SJCRH30 (cell line): ENCODE results near the gene SMYD3. TPM values are rescaled to one million over a fixed set of nuclear protein-coding genes. Genes with fewer than 3 reads are reported as not detected.
"Not testable (repeated sequence)": the region's sequence is repeated elsewhere in the genome, so short reads cannot be mapped to it uniquely, and the experiment has no call there.

Experiments
- DNase-seq, 2 experiments: peaks; one replicate each; pipeline ENCODE4 v3.0.0-alpha.2; 2015 to 2020
- H3K27ac ChIP-seq: fragments of 250-450 bp; sonication (Bioruptor Pico); 2 replicates; pipeline ENCODE4 v1.5.1; 2020; ENCODE audit warnings: mild to moderate bottlenecking, moderate library complexity
- H3K27me3 ChIP-seq: fragments of 250-450 bp; sonication (Bioruptor Pico); 2 replicates; pipeline ENCODE4 v1.5.1; 2020; ENCODE audit warnings: mild to moderate bottlenecking, moderate library complexity
- H3K36me3 ChIP-seq: fragments of 250-450 bp; sonication (Bioruptor Pico); 2 replicates; pipeline ENCODE4 v1.5.1; 2020; ENCODE audit warnings: mild to moderate bottlenecking, moderate library complexity
- H3K4me1 ChIP-seq: fragments of 250-450 bp; sonication (Bioruptor Pico); 2 replicates; pipeline ENCODE4 v1.5.1; 2020; ENCODE audit warnings: mild to moderate bottlenecking, moderate library complexity
- H3K4me3 ChIP-seq: fragments of 250-450 bp; sonication (Bioruptor Pico); 2 replicates; pipeline ENCODE4 v1.5.1; 2020; ENCODE audit warnings: mild to moderate bottlenecking, moderate library complexity
- H3K9me3 ChIP-seq: fragments of 250-450 bp; sonication (Bioruptor Pico); replicated peaks from 2 replicates; pipeline ENCODE4 v1.5.1; 2020; ENCODE audit warnings: mild to moderate bottlenecking, moderate library complexity
- total RNA-seq: library from RNA; depleted of rRNA; stranded (reverse); fragments of >200 nt; shearing (Covaris generic); gene quantifications from 2 replicates; pipeline ENCODE4 v1.2.3, GENCODE V29; 2014

Gene SMYD3
- total RNA-seq, 1 experiment from 2014 or later, result 18.1 TPM

DNA sequence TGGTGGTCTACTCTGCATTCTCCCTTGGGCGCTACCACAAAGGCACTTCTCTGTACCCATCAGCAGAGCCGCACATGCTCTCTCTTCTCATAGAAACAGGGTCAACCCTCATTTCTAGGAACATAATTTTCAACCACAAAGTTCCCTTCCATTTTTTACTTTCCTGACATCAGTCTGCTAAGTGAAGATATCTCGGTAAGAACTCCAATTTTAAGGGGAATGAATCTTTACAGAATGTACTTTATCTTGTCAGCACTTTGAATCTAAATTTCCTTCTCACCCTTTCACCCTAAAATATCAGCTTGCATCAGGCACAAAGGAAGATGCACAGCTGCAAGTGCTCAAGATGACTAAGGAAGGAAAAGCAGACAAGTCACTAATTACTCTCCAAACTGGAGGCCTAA is 545.9 kb downstream of the SMYD3 start:
- H3K9me3 ChIP-seq, result no peaks in the 10 kb centered on the region
- no peaks in the 10 kb centered on the region for H3K4me1 ChIP-seq
- no peaks in the 10 kb centered on the region for H3K27me3 ChIP-seq
- no peak for DNase-seq
- no peak overlapping the region for H3K4me3 ChIP-seq
- no peaks in the 10 kb centered on the region for H3K36me3 ChIP-seq
- H3K27ac ChIP-seq, result no peak overlapping the region

DNA sequence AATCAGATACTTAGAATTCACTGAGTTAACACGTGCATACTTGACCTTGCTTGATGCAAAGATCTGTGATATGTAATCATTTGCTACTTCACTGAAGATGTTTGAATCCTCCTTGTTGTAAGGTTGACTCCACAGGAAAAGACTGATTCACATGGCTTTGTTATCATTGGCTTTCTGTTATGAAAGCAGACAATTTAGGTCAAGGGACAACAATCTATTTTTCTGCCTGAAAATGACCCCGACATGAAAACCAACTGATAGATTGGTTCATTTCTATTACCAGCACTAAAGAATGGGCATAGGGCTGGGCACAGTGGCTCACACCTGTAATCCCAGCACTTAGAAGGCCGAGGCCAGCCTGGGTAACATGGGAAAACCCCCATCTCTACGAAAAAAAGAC is 546.9 kb downstream of the SMYD3 start:
- Histone ChIP-seq H3K27ac (no peak overlapping the region), H3K4me1 (no peaks in the 10 kb centered on the region), H3K27me3 (no peaks in the 10 kb centered on the region), H3K36me3 (no peaks in the 10 kb centered on the region), H3K9me3 (no peaks in the 10 kb centered on the region), H3K4me3 (no peak overlapping the region)
- no peak for DNase-seq

DNA sequence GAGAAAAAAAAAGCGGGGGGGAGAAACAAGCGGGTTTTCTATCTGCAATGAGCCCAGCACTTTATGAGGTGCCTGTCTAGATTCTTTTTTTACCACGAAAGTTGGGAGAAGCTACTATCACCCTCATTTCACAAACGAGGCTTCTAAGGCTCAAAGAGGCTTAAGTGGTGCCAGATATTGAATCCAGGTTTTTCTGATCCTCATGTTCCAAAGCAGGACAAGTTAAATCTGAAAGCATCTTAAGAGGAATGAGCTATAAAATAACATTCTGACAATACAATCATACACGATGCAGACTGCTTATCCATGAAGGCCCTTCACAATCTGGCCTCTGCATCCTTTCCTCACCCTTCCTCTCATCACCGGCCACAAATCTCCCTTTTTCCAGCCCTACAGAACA is 549.1 kb downstream of the SMYD3 start:
- Histone ChIP-seq H3K9me3 (no peaks in the 10 kb centered on the region), H3K27me3 (no peaks in the 10 kb centered on the region), H3K27ac (no peak overlapping the region), H3K4me3 (no peak overlapping the region), H3K4me1 (no peaks in the 10 kb centered on the region), H3K36me3 (no peaks in the 10 kb centered on the region)
- no peak for DNase-seq

DNA sequence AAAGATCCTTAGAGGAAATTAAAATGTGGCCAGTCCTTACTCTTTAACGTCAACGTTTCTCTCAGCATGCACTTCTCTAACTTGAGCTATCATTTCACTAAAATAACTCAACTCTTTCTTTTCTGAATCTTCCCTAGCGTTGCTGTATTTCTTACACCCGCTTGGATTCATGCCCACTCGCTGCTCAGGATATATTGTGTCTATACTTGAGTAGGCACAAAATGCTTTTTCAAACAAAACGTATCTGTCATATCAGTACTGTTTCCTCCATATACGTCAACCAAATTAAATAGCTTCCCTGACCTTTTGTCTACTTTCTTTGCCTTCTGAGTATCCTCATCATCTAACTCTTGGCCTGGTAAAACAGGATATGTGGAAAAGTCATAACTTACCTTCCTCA is 549.7 kb downstream of the SMYD3 start:
- no peaks in the 10 kb centered on the region for H3K27me3 ChIP-seq
- H3K4me3 ChIP-seq, result no peak overlapping the region
- no peak overlapping the region for H3K27ac ChIP-seq
- H3K36me3 ChIP-seq, result no peaks in the 10 kb centered on the region
- no peak for DNase-seq
- H3K9me3 ChIP-seq, result no peaks in the 10 kb centered on the region
- H3K4me1 ChIP-seq, result no peaks in the 10 kb centered on the region

DNA sequence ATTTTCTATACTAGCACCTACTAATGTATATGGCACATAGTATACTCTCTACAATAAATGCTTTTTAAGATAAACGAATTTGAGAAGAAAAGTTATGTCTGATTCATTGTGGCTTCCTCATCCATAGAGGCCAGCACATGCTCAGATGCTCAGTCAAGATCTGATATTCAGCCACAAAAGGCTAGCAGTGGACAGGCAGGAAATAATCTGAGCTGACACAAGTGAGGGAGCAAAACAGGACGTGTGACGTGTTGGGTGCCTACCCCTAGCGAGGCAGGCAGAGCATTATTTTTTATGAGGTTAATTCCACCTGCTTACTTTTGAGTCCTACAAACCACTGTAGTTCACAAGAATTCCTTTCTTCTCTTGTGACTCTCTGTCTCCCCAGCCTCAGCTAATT is 550.9 kb downstream of the SMYD3 start:
- no peaks in the 10 kb centered on the region for H3K4me1 ChIP-seq
- no peak overlapping the region for H3K4me3 ChIP-seq
- no peaks in the 10 kb centered on the region for H3K9me3 ChIP-seq
- DNase-seq, result no peak
- no peaks in the 10 kb centered on the region for H3K36me3 ChIP-seq
- no peak overlapping the region for H3K27ac ChIP-seq
- no peaks in the 10 kb centered on the region for H3K27me3 ChIP-seq

DNA sequence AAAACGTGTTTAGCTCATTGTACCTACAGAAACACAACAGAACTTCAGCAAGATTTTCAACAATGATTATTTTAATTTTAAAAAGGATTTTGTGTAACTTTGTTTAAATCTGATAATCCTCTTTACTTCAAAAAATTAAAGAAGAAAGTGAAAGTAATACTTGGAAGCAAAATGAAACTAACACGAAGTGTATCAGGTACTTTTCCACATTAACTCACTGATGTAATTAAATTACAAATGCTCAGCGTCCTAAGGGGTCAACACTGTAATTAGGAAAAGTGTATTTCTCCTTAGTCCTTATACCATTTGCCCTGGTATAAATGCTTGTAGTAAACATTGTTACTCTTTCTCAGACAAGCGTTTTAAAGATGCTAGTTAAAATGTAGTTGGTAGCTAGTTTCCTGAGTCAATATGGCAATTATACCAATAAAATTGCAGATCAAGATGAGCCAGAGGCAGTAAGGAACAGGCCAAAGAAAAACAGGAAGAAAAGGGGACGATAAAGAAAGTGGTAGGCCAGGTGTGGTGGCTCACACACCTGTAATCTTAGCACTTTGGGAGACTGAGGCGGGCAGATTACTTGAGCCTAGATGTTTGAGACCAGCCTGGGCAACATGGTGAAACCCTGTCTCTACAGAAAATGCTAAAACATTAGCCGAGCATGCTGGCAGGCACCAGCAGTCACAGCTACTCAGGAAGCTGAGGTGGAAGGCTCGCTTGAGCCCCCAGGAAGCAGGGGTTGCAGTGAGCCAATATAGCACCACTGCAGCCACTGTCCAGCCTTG is 553.0 kb downstream of the SMYD3 start:
- Histone ChIP-seq H3K36me3 (no peaks in the 10 kb centered on the region), H3K27ac (no peak overlapping the region), H3K4me3 (no peak overlapping the region), H3K4me1 (no peaks in the 10 kb centered on the region), H3K27me3 (no peaks in the 10 kb centered on the region), H3K9me3 (no peaks in the 10 kb centered on the region)
- no peak for DNase-seq

DNA sequence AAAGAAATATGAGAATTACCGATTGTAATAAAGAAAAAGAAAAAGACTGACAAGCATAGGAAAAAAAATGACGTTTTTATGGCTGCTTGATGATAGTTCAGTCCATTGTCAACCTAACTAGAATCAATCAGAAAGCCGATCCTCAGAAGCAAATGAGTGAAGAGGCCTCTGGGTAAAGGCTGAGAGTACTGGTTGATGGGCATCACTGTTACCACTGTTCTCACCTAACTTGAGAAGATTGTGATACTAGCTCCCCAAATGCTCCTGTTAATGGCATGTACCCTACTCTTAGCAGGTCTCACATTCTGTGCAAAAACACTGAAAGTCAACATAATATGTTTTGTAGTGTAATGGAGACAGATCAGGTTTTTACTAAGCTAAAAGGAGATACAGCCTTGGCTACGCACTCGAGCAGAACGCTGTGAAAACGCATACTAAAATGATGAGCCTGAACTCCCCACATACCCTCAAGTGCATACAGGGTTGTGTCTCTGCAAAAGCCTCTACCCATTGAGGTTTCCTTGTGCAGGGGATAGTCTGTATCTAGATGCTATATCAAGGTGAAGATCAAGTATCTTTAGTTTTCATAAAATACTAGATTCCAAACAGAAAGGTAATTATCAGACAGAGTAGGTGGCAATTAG is 554.6 kb downstream of the SMYD3 start:
- Histone ChIP-seq H3K4me3 (no peak overlapping the region), H3K27ac (no peak overlapping the region), H3K4me1 (no peaks in the 10 kb centered on the region), H3K27me3 (no peaks in the 10 kb centered on the region), H3K9me3 (no peaks in the 10 kb centered on the region), H3K36me3 (no peaks in the 10 kb centered on the region)
- DNase-seq, result no peak

DNA sequence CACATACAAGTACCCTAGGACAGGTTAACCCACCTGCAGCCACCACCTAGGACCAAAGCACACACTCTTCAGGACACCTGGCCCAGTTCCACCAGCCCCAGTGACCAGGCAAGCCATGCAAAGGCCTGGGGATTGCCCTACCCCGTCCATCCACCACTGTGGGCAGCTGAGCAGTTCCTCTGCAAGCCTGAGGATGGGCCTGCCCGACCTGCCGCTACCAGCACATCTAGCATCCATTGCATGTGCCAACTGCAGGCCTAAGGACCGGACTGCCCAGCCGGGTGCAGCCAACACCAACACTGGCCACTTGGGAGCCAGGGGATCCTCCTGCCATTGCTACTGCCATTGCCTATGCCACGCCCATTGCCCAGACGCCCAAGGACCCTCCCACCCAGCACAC is 558.3 kb downstream of the SMYD3 start:
- no peaks in the 10 kb centered on the region for H3K36me3 ChIP-seq
- no peaks in the 10 kb centered on the region for H3K27me3 ChIP-seq
- no peak overlapping the region for H3K27ac ChIP-seq
- DNase-seq, result no peak
- no peaks in the 10 kb centered on the region for H3K9me3 ChIP-seq
- no peak overlapping the region for H3K4me3 ChIP-seq
- H3K4me1 ChIP-seq, result no peaks in the 10 kb centered on the region

DNA sequence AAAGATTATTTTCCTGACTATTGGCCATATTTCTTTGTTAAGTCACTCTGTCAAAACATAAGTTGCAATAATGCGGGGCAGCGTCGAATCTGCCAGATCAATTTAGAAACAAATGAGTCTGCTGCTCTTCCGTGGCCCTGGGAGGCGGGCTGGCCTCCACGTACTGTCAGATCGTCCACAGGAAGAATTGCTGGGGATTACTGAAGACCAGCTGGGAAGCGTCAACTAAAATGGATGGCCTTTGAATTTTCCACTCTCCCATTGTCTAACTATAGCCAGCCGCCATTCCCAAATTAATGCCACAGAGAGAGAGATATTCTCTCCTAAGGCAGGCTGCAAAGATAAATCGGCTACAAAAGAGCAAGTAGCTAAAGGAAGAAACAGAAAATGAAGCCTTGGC is 560.2 kb downstream of the SMYD3 start:
- Histone ChIP-seq H3K36me3 (no peaks in the 10 kb centered on the region), H3K4me1 (no peaks in the 10 kb centered on the region), H3K9me3 (no peaks in the 10 kb centered on the region), H3K27ac (no peak overlapping the region), H3K27me3 (no peaks in the 10 kb centered on the region), H3K4me3 (no peak overlapping the region)
- no peak for DNase-seq

DNA sequence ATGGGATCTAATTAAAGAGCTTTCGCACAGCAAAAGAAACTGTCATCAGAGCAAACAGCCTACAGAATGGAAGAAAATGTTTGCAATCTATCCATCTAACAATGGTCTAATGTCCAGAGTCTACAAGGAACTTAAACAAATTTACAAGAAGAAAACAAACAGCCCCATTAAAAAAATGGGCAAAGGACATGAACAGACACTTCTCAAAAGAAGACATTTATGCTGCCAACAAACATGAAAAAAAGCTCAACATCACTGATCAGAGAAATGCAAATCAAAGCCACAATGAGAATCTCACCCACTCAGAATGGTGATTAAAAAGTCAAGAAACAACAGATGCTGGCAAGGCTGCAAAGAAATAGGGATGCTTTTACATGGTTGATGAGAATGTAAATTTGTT is 561.9 kb downstream of the SMYD3 start:
- H3K4me1 ChIP-seq, DNase-seq, H3K36me3 ChIP-seq, H3K9me3 ChIP-seq, H3K27me3 ChIP-seq, H3K27ac ChIP-seq, H3K4me3 ChIP-seq: not testable (repeated sequence)

DNA sequence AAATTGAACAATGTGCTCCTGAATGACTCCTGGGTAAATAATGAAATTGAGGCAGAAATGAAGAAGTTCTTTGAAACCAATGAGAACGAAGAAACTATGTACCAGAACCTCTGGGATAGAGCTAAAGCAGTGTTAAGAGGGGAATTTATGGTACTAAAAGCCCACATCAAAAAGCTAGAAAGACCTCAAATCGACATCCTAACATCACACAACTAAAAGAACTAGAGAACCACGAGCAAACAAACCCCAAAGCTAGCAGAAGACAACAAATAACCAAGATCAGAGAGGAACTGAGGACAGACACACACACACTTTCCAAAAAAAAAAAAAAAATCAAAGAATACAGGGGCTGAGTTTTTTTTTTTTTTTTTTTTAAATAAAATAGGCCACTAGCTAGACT is 564.2 kb downstream of the SMYD3 start:
- Histone ChIP-seq H3K27ac (no peak overlapping the region), H3K27me3 (no peaks in the 10 kb centered on the region), H3K36me3 (no peaks in the 10 kb centered on the region), H3K4me1 (peaks cover 8% of the 10 kb centered on the region; the same call in 1 of the 2 replicates), H3K4me3 (no peak overlapping the region), H3K9me3 (no peaks in the 10 kb centered on the region)
- no peak for DNase-seq

DNA sequence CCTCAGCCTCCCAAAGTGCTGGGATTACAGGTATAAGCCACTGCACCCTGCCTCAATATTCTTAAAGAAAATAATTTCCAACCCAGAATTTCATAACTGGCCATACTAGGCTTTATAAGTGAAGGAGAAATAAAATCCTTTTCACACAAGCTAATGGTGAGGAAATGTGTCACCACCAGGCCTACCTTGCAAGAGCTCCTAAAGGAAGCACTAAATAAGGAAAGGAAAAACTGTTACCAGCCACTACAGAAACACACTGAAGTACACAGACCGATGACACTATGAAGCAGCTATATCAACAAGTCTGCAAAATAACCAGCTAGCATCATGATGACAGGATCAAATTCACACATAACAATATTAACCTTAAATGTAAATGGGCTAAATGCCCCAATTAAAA is 565.3 kb downstream of the SMYD3 start:
- not testable (repeated sequence) for H3K9me3 ChIP-seq, H3K27ac ChIP-seq, H3K4me1 ChIP-seq, H3K4me3 ChIP-seq, DNase-seq, H3K27me3 ChIP-seq, H3K36me3 ChIP-seq

DNA sequence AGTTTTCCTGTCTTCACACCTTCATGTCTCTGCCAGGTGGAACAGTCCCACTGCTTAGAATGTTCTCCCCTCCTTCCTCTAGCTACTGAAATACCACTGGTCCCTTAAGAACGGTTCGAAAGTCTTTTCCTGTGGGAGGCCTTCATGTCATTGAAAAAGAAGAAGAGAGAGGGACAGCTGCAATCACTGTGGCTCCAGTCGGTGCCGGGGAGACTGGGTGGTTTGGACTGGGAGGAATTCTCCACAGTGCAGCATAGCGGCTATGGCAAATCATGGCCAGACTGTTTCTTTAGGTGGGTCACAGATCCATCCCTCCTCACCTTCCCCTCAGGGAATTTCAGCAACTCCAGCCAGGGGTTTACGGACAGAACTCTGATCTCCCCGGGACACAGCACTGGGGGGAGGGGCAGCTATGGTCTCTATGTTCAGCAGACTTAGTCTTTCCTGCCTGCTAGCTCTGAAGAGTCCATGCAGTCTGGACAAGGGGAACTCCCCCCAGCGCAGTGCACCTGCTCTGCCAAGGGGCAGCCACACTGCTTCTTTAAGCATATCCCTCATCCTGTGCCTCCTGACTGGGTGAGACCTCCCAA is 567.2 kb downstream of the SMYD3 start:
- H3K36me3 ChIP-seq, result no peaks in the 10 kb centered on the region
- peak overlapping the region; percentile 25 for H3K4me3 ChIP-seq
- H3K27me3 ChIP-seq, result no peaks in the 10 kb centered on the region
- H3K27ac ChIP-seq, result peak overlapping the region; percentile 27; the same call in 1 of the 2 replicates
- H3K9me3 ChIP-seq, result no peaks in the 10 kb centered on the region
- H3K4me1 ChIP-seq, result peaks cover 8% of the 10 kb centered on the region; the same call in 1 of the 2 replicates
- peak; percentile 51 to 57 for DNase-seq

DNA sequence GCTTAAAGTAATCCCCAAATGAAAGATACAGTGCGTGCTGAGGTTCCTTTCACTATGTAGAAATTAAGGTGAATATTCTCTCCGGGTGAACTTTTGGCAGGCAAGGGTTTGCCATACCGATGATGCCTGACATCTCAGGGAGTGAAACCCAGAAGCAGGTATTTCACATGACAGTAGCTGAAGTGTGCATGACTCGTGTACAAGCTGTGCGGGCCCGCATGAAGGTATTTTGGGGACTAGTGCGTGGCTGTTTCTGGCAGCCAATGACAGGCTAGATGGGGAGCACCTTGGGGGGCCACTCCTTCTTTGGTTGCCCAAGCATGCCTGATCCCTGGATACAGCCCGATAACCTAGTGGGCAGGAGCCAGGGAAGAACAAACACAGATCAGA is 569.0 kb downstream of the SMYD3 start:
- Histone ChIP-seq H3K4me1 (peaks cover 8% of the 10 kb centered on the region; the same call in 1 of the 2 replicates), H3K27me3 (no peaks in the 10 kb centered on the region), H3K27ac (no peak overlapping the region), H3K36me3 (no peaks in the 10 kb centered on the region), H3K4me3 (no peak overlapping the region), H3K9me3 (no peaks in the 10 kb centered on the region)
- no peak for DNase-seq

DNA sequence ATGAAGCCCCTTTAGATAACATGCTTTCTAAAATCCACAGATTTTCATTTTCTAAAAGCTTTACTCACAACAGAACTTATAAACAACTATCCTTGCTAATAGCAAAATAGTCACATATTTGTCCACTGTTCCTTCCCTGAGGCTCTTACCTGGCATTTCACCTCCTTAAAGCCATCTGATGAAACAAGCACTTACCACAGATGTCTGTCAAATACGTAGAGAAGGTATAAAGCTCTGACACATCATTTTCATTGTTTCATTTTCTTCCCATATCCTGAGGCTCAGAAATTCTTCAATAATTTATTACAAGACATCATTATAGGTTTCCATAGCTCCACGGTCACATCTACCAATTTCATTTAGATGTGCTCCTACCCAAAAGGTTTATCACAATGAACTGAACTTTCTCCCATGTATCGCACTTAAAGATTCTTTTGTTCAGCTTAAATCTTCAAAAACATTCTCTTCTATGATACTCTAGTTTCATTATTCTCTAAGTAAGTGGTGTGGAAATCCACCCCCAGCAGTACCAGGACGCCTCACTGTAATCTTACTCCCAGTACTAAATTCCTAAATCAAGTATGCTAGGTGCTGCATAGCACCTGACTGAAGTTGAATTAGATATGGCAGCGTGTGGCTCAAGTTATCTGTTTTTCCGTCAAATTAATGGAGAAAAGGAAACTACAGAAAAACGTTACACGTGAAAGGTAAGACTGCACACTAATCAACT is 569.6 kb downstream of the SMYD3 start:
- H3K36me3 ChIP-seq, result no peaks in the 10 kb centered on the region
- no peaks in the 10 kb centered on the region for H3K9me3 ChIP-seq
- H3K27me3 ChIP-seq, result no peaks in the 10 kb centered on the region
- no peak overlapping the region for H3K27ac ChIP-seq
- H3K4me3 ChIP-seq, result no peak overlapping the region
- H3K4me1 ChIP-seq, result peaks cover 8% of the 10 kb centered on the region; the same call in 1 of the 2 replicates
- no peak for DNase-seq
